NCI-H748 (cell line): ENCODE measurements around the gene GPC5.

Experiments
- DNase-seq: peaks from one replicate; lab custom pipeline; 2025; ENCODE audit not compliant: unreplicated experiment; lab: John Stamatoyannopoulos, UW

The GPC5 gene

GRCh38 chr13:91588541-91588940 is 190.1 kb downstream of the GPC5 start:
- no peak for DNase-seq

GRCh38 chr13:91592056-91593014 is 193.9 kb downstream of the GPC5 start:
- no peak for DNase-seq

GRCh38 chr13:91593456-91593855 is 195.0 kb downstream of the GPC5 start:
- no peak for DNase-seq

- DNase-seq, result no peak
These were observed 195.6 kb downstream of the GPC5 start for GRCh38 chr13:91594061-91594460.

- DNase-seq, result no peak
These were observed 197.3 kb downstream of the GPC5 start for GRCh38 chr13:91595677-91596076.

- no peak for DNase-seq
These were observed 198.4 kb downstream of the GPC5 start for GRCh38 chr13:91596842-91597241.

- DNase-seq, result no peak
These were observed 200.2 kb downstream of the GPC5 start for GRCh38 chr13:91598655-91599054.

GRCh38 chr13:91601273-91601672 is 202.9 kb downstream of the GPC5 start:
- no peak for DNase-seq

- DNase-seq, result no peak
These were observed 203.4 kb downstream of the GPC5 start for GRCh38 chr13:91601807-91602206.

GRCh38 chr13:91609353-91609752 is 210.9 kb downstream of the GPC5 start:
- no peak for DNase-seq

GRCh38 chr13:91618315-91618714 is 219.9 kb downstream of the GPC5 start:
- DNase-seq, result no peak

- DNase-seq, result no peak
These were observed 222.3 kb downstream of the GPC5 start for GRCh38 chr13:91620670-91621141.

- DNase-seq, result no peak
These were observed 222.7 kb downstream of the GPC5 start for GRCh38 chr13:91621161-91621560.

GRCh38 chr13:91621963-91622362 is 223.5 kb downstream of the GPC5 start:
- DNase-seq, result no peak

- DNase-seq, result no peak
These were observed 224.5 kb downstream of the GPC5 start for GRCh38 chr13:91622778-91623550.

- DNase-seq, result no peak
These were observed 229.7 kb downstream of the GPC5 start for GRCh38 chr13:91627952-91628739.

GRCh38 chr13:91630946-91631345 is 232.5 kb downstream of the GPC5 start:
- DNase-seq, result no peak

- DNase-seq, result no peak
These were observed 233.7 kb downstream of the GPC5 start for GRCh38 chr13:91632086-91632485.

- no peak for DNase-seq
These were observed 240.9 kb downstream of the GPC5 start for GRCh38 chr13:91639330-91639729.

- no peak for DNase-seq
These were observed 245.0 kb downstream of the GPC5 start for GRCh38 chr13:91643394-91643793.

GRCh38 chr13:91644806-91645205 is 246.4 kb downstream of the GPC5 start:
- DNase-seq, result no peak
